HepG2 (cell line): ENCODE results near the gene ANKAR. TPM values are rescaled to one million over a fixed set of nuclear protein-coding genes. Genes with fewer than 3 reads are reported as not detected.

Experiments
- ELF3 ChIP-seq: IDR thresholded peaks from 2 replicates; pipeline ENCODE4 v1.6.1; 2016; ENCODE audit warnings: missing genetic modification reagents, missing compliant biosample characterization
- HNRNPH1 ChIP-seq: fragments of 200-400 bp; formaldehyde crosslinking; optimal IDR thresholded peaks from 2 replicates; pipeline ENCODE3; 2017; ENCODE audit warnings: mild to moderate bottlenecking, low read depth, low read length
- RAD21 ChIP-seq: fragments of 450-650 bp; formaldehyde crosslinking; IDR thresholded peaks from 2 replicates; pipeline ENCODE4 v1.5.0; 2020; ENCODE audit warnings: mild to moderate bottlenecking
- RBM22 ChIP-seq: fragments of 200-400 bp; formaldehyde crosslinking; optimal IDR thresholded peaks from 2 replicates; pipeline ENCODE3; 2017; ENCODE audit warnings: mild to moderate bottlenecking, low read length, moderate library complexity
- SRSF4 ChIP-seq: fragments of 200-400 bp; formaldehyde crosslinking; IDR thresholded peaks from one replicate; pipeline ENCODE4 v1.6.1; 2018; ENCODE audit warnings: mild to moderate bottlenecking, low read depth, low read length, moderate library complexity; ENCODE audit not compliant: poor library complexity, severe bottlenecking
- ZNF577 ChIP-seq: sonication (generic); formaldehyde crosslinking; IDR thresholded peaks from 2 replicates; pipeline ENCODE4 v1.4.0; 2020; ENCODE audit warnings: mild to moderate bottlenecking, low read depth, missing genetic modification reagents, borderline replicate concordance
- ZNF644 ChIP-seq: IDR thresholded peaks from 2 replicates; pipeline ENCODE4 v1.6.1; 2016; ENCODE audit warnings: low read depth
- polyA plus RNA-seq, 8 experiments: library from polyadenylated mRNA; depleted of rRNA in 3 of 8; stranded (reverse) in 7 of 8; unstranded in 1 of 8; fragments of >200 nt; fragmentation: Illumina TruSeq in 4 of 8; extraction: Trizol in 4 of 8; gene quantifications; 2 replicates each; pipeline versions ENCODE4 v1.2.1 to v1.2.3, GENCODE V29; 2011 to 2016; ENCODE audit warnings: low read depth in 4 of 8, missing spikeins in 1 of 8, mixed read lengths in 1 of 8; ENCODE audit not compliant: insufficient read depth in 1 of 8
- total RNA-seq, 5 experiments: library from RNA; depleted of rRNA; stranded (reverse); fragments of >200 nt; fragmentation: Illumina TruSeq; extraction: Trizol; gene quantifications; 2 replicates each; pipeline ENCODE4 v1.2.3, GENCODE V29; 2016; ENCODE audit warnings: low read depth in 1 of 5
- TF ChIP-seq, protein P1 (sequence below): sonication (generic); formaldehyde crosslinking; IDR thresholded peaks from 2 replicates; pipeline ENCODE4 v1.8.0; 2022; ENCODE audit warnings: missing genetic modification reagents, mild to moderate bottlenecking, borderline replicate concordance
- TF ChIP-seq, protein P2 (sequence below): sonication (generic); formaldehyde crosslinking; IDR thresholded peaks from 2 replicates; pipeline ENCODE4 v1.5.0; 2020; ENCODE audit warnings: mild to moderate bottlenecking, missing genetic modification reagents, borderline replicate concordance
- TF ChIP-seq, protein P3 (sequence below): IDR thresholded peaks from 2 replicates; pipeline ENCODE4 v1.6.1; 2012; ENCODE audit warnings: low read length, improper control_type of control experiment
- TF ChIP-seq, protein P4 (sequence below): sonication (generic); formaldehyde crosslinking; IDR thresholded peaks from 2 replicates; pipeline ENCODE4 v1.4.0; 2020; ENCODE audit warnings: missing genetic modification reagents
- TF ChIP-seq, protein P5 (sequence below): sonication (generic); formaldehyde crosslinking; conservative IDR thresholded peaks from 2 replicates; pipeline ENCODE4 v1.8.0; 2022; ENCODE audit warnings: missing genetic modification reagents

ANKAR gene
- total and polyA plus RNA-seq, 2 of the 13 experiments (the other 11 are each of a cell fraction or from before 2014, with no cell fraction given) = 3.6 to 5.0 TPM

DNA sequence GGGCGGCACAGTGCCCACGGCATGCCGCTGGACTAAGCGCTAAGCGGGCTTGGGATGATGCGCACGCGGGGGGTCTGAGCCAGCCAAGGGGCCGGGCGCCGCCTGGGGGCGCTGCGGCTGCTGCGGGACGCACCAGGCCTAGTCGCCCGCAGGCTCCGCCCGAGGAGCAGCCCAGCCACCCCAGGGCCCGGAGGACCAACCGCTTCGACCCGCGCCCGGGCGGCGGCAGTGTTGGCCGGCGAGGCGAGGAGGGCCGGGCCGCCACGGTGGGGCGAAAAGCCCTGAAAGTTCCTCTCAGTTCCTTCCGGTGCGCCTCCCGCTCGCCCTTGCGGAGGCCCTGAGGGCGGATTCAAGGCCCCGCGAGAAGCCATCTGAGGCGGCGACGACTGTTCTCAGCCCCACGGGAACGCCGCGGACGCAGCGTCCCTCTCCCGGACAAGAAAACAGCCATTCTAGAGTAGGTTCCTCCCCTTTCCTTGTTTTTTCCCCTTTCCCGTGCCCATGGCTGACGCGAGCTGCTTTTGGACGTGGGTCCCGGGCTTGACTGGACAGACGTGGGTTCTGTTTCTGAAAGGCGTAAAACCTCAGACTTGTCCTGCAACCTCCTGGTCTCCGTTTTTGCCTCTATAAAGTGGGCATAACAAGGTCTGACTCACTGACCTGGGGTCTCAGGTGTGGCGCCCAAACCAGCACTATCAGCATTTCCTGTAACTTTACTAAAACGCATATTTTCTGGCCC lies at the start of gene ANKAR (continued):
- TF ChIP-seq, protein P1, sequence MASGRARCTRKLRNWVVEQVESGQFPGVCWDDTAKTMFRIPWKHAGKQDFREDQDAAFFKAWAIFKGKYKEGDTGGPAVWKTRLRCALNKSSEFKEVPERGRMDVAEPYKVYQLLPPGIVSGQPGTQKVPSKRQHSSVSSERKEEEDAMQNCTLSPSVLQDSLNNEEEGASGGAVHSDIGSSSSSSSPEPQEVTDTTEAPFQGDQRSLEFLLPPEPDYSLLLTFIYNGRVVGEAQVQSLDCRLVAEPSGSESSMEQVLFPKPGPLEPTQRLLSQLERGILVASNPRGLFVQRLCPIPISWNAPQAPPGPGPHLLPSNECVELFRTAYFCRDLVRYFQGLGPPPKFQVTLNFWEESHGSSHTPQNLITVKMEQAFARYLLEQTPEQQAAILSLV (CRISPR knock-in tag) = peak; percentile 98; the same call in 1 of the 2 replicates
- TF ChIP-seq SRSF4 (no peak), ELF3 (CRISPR knock-in tag) (peak; percentile 92), RAD21 (CRISPR knock-in tag) (peak; percentile 97), HNRNPH1 (no peak), ZNF577 (CRISPR knock-in tag) (no peak), ZNF644 (CRISPR knock-in tag) (peak; percentile 78), RBM22 (no peak)
- TF ChIP-seq, protein P2, sequence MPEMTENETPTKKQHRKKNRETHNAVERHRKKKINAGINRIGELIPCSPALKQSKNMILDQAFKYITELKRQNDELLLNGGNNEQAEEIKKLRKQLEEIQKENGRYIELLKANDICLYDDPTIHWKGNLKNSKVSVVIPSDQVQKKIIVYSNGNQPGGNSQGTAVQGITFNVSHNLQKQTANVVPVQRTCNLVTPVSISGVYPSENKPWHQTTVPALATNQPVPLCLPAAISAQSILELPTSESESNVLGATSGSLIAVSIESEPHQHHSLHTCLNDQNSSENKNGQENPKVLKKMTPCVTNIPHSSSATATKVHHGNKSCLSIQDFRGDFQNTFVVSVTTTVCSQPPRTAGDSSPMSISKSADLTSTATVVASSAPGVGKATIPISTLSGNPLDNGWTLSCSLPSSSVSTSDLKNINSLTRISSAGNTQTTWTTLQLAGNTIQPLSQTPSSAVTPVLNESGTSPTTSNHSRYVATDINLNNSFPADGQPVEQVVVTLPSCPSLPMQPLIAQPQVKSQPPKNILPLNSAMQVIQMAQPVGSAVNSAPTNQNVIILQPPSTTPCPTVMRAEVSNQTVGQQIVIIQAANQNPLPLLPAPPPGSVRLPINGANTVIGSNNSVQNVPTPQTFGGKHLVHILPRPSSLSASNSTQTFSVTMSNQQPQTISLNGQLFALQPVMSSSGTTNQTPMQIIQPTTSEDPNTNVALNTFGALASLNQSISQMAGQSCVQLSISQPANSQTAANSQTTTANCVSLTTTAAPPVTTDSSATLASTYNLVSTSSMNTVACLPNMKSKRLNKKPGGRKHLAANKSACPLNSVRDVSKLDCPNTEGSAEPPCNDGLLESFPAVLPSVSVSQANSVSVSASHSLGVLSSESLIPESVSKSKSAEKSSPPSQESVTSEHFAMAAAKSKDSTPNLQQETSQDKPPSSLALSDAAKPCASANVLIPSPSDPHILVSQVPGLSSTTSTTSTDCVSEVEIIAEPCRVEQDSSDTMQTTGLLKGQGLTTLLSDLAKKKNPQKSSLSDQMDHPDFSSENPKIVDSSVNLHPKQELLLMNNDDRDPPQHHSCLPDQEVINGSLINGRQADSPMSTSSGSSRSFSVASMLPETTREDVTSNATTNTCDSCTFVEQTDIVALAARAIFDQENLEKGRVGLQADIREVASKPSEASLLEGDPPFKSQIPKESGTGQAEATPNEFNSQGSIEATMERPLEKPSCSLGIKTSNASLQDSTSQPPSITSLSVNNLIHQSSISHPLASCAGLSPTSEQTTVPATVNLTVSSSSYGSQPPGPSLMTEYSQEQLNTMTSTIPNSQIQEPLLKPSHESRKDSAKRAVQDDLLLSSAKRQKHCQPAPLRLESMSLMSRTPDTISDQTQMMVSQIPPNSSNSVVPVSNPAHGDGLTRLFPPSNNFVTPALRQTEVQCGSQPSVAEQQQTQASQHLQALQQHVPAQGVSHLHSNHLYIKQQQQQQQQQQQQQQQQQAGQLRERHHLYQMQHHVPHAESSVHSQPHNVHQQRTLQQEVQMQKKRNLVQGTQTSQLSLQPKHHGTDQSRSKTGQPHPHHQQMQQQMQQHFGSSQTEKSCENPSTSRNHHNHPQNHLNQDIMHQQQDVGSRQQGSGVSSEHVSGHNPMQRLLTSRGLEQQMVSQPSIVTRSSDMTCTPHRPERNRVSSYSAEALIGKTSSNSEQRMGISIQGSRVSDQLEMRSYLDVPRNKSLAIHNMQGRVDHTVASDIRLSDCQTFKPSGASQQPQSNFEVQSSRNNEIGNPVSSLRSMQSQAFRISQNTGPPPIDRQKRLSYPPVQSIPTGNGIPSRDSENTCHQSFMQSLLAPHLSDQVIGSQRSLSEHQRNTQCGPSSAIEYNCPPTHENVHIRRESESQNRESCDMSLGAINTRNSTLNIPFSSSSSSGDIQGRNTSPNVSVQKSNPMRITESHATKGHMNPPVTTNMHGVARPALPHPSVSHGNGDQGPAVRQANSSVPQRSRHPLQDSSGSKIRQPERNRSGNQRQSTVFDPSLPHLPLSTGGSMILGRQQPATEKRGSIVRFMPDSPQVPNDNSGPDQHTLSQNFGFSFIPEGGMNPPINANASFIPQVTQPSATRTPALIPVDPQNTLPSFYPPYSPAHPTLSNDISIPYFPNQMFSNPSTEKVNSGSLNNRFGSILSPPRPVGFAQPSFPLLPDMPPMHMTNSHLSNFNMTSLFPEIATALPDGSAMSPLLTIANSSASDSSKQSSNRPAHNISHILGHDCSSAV (CRISPR knock-in tag) = 0 out of 2 replicates have a peak, but pooled peaks have one; percentile 86
- TF ChIP-seq, protein P3, sequence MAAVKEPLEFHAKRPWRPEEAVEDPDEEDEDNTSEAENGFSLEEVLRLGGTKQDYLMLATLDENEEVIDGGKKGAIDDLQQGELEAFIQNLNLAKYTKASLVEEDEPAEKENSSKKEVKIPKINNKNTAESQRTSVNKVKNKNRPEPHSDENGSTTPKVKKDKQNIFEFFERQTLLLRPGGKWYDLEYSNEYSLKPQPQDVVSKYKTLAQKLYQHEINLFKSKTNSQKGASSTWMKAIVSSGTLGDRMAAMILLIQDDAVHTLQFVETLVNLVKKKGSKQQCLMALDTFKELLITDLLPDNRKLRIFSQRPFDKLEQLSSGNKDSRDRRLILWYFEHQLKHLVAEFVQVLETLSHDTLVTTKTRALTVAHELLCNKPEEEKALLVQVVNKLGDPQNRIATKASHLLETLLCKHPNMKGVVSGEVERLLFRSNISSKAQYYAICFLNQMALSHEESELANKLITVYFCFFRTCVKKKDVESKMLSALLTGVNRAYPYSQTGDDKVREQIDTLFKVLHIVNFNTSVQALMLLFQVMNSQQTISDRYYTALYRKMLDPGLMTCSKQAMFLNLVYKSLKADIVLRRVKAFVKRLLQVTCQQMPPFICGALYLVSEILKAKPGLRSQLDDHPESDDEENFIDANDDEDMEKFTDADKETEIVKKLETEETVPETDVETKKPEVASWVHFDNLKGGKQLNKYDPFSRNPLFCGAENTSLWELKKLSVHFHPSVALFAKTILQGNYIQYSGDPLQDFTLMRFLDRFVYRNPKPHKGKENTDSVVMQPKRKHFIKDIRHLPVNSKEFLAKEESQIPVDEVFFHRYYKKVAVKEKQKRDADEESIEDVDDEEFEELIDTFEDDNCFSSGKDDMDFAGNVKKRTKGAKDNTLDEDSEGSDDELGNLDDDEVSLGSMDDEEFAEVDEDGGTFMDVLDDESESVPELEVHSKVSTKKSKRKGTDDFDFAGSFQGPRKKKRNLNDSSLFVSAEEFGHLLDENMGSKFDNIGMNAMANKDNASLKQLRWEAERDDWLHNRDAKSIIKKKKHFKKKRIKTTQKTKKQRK = no peak
- TF ChIP-seq, protein P4, sequence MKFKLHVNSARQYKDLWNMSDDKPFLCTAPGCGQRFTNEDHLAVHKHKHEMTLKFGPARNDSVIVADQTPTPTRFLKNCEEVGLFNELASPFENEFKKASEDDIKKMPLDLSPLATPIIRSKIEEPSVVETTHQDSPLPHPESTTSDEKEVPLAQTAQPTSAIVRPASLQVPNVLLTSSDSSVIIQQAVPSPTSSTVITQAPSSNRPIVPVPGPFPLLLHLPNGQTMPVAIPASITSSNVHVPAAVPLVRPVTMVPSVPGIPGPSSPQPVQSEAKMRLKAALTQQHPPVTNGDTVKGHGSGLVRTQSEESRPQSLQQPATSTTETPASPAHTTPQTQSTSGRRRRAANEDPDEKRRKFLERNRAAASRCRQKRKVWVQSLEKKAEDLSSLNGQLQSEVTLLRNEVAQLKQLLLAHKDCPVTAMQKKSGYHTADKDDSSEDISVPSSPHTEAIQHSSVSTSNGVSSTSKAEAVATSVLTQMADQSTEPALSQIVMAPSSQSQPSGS (CRISPR knock-in tag) = peak; percentile 75; the same call in 1 of the 2 replicates
- TF ChIP-seq, protein P5, sequence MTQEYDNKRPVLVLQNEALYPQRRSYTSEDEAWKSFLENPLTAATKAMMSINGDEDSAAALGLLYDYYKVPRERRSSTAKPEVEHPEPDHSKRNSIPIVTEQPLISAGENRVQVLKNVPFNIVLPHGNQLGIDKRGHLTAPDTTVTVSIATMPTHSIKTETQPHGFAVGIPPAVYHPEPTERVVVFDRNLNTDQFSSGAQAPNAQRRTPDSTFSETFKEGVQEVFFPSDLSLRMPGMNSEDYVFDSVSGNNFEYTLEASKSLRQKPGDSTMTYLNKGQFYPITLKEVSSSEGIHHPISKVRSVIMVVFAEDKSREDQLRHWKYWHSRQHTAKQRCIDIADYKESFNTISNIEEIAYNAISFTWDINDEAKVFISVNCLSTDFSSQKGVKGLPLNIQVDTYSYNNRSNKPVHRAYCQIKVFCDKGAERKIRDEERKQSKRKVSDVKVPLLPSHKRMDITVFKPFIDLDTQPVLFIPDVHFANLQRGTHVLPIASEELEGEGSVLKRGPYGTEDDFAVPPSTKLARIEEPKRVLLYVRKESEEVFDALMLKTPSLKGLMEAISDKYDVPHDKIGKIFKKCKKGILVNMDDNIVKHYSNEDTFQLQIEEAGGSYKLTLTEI = no peak
